ENCODE results near the gene ACER2. TPM values are rescaled to one million over a fixed set of nuclear protein-coding genes. Genes with fewer than 3 reads are reported as not detected.
"Not testable (repeated sequence)": the region's sequence is repeated elsewhere in the genome, so short reads cannot be mapped to it uniquely, and the experiment has no call there.

ACER2 gene
- polyA plus RNA-seq (2012; ENCODE audit: insufficient read depth, insufficient read length): 1.4 TPM

- H3K4me3 ChIP-seq (ENCODE audit: low read length): peak within 1 kb of the TSS; percentile 89
- peak; percentile 88 for DNase-seq (ENCODE audit: low read depth, low spot score)
Observed at GRCh38 chr9:19408693-19409400, at the start of gene ACER2. TSS of gene ACER2 (plus strand) at chr9:19409009. CDS start at chr9:19409085, 76 bp downstream.

GRCh38 chr9:19369107-19369506 is 39.7 kb upstream of the ACER2 start:
- DNase-seq (ENCODE audit: low read depth, low spot score): no peak
- no peak overlapping the region for H3K4me3 ChIP-seq (ENCODE audit: low read length)

- no peak for DNase-seq (ENCODE audit: low read depth, low spot score)
- no peak overlapping the region for H3K4me3 ChIP-seq (ENCODE audit: low read length)
Observed at GRCh38 chr9:19371942-19372341, 36.9 kb upstream of the ACER2 start.

GRCh38 chr9:19372567-19372966 is 36.2 kb upstream of the ACER2 start:
- DNase-seq (ENCODE audit: low read depth, low spot score): no peak
- no peak overlapping the region for H3K4me3 ChIP-seq (ENCODE audit: low read length)

- H3K4me3 ChIP-seq (ENCODE audit: low read length): no peak overlapping the region
- no peak for DNase-seq (ENCODE audit: low read depth, low spot score)
Observed at GRCh38 chr9:19373527-19373926, 35.3 kb upstream of the ACER2 start.

DNA sequence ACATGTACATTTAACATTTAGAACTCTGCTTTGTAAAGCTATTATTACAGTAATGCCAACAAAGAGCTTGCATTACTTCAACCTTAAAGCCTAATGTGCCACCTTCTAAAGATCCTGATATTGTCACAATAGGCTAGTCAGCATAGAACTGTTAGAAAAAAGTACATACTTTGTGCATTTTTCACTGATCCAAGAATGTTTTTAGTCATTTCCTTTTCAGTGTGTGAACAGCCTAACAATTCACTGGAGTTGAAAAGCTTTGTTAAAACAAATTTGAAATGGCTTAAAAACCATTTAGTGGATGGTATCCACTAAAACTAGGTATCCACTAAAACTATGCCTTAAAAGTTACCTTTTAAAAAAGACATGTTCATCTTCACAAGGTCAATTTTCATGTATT is 33.3 kb upstream of the ACER2 start:
- no peak overlapping the region for H3K4me3 ChIP-seq (ENCODE audit: low read length)
- no peak for DNase-seq (ENCODE audit: low read depth, low spot score)

GRCh38 chr9:19376931-19377330 is 31.9 kb upstream of the ACER2 start:
- H3K4me3 ChIP-seq (ENCODE audit: low read length): no peak overlapping the region
- DNase-seq (ENCODE audit: low read depth, low spot score): no peak

DNA sequence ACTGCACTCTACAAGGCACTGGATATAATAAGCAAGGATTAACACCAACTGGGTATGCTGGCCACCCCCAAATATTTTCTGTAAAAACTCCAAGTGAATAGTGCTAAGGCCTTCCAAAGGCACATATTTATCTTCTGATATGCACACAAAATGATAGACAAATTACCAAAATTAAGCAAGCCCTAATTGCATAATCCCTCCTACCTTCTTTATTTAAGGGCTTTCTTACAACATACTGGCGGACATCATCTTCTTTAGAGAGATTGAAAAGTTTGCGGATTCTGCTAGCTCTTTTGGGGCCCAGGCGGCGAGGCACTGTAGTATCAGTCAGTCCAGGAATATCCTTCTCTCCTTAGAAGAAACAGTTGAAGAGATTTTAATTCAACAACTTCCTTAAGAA is 30.6 kb upstream of the ACER2 start:
- peak overlapping the region; percentile 98 for H3K4me3 ChIP-seq (ENCODE audit: low read length)
- no peak for DNase-seq (ENCODE audit: low read depth, low spot score)

DNA sequence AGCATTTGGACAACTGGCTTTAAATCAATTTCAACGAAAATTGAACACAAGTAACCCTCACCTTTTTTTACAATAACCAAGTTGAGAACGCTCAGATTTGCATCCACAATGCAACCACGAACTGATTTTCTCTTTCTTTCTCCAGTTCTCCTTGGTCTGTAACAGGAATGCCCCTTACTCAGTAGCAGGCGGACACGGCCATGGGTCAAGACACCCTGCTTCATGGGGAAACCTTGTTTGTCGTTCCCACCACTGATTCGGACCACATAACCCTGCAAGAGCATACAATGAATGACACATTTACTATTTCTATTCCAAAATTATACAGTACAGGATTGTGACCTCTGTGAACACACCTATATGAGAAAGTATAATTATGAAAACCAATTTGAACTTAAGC is 30.2 kb upstream of the ACER2 start:
- H3K4me3 ChIP-seq (ENCODE audit: low read length): peak overlapping the region; percentile 98
- DNase-seq (ENCODE audit: low read depth, low spot score): no peak

- peak overlapping the region; percentile 98 for H3K4me3 ChIP-seq (ENCODE audit: low read length)
- DNase-seq (ENCODE audit: low read depth, low spot score): no peak
Observed at GRCh38 chr9:19379283-19379682, 29.5 kb upstream of the ACER2 start.

DNA sequence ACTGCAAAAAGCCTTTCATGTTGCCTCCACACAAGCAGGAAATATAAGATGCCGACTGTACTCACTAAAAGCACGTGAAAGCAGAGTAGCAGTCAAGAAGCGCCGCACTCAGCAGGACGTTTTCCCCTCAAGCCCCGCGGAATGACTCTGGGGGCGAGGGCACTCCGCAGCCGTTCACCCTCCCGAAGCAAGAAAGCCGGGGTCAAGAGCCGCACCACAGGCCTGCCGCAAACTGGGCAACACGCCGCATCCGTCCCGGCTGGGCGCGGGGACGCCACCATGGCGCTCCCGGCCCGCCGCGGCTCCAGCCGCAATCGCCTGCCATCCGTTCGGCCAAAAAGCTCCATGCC is 29.1 kb upstream of the ACER2 start:
- DNase-seq (ENCODE audit: low read depth, low spot score): no peak
- H3K4me3 ChIP-seq (ENCODE audit: low read length): peak overlapping the region; percentile 98

GRCh38 chr9:19380826-19381075 is 28.1 kb upstream of the ACER2 start:
- no peak for DNase-seq (ENCODE audit: low read depth, low spot score)
- H3K4me3 ChIP-seq (ENCODE audit: low read length): peak overlapping the region; percentile 98

DNA sequence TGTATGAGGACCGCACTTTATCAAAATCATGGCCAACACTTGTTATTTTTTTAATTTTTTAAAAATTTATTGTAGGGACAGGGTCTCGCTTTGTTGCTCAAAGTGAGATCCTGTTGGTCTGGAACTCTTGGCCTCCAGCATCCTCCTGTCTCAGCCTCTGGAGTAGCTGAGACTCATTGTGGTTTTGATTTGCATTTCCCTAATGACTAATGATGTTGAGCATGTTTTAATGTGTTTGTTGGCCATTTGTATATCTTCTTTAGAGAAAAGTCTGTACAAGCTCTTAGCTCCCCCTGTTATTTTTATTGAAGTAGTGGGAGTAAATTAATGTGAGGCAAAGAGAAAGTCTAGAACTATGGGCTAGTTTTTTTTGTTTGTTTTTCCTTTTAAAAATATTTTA is 27.2 kb upstream of the ACER2 start:
- DNase-seq (ENCODE audit: low read depth, low spot score): no peak
- no peak overlapping the region for H3K4me3 ChIP-seq (ENCODE audit: low read length)

- H3K4me3 ChIP-seq (ENCODE audit: low read length); DNase-seq (ENCODE audit: low read depth, low spot score): not testable (repeated sequence)
Observed at GRCh38 chr9:19385212-19385611, 23.6 kb upstream of the ACER2 start.

DNA sequence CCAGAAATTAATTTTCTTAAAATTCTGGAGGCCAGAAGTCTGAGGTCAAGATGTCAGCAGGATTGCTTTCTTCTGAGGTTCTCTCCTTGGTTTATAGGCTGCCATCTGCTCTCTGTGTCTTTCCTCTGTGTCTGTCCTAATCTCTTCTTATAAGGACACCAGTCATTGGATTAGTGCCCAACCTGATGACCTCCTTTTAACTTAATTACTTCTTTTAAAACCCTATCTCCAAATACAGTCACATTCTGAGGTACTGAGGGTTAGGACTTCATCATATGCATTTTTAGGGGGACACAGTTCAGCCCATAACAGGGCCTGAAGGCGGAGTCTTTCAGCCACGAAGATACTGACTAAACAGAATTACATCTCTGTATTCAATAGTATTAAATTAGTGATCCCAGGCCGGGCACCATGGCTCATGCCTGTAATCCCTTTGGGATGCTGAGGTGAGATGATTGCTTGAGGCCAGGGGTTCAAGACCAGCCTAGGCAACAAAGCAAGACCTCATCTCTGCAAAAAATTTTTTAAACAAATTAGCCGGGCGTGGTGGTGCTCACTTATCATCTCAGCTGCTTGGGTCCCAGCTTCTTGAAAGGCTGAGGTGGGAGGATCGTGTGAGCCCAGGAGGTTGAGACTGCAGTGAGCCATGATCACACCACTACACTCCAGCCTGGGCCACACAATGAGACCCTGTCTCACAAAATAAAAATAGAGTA is 22.9 kb upstream of the ACER2 start:
- no peak overlapping the region for H3K4me3 ChIP-seq (ENCODE audit: low read length)
- no peak for DNase-seq (ENCODE audit: low read depth, low spot score)

DNA sequence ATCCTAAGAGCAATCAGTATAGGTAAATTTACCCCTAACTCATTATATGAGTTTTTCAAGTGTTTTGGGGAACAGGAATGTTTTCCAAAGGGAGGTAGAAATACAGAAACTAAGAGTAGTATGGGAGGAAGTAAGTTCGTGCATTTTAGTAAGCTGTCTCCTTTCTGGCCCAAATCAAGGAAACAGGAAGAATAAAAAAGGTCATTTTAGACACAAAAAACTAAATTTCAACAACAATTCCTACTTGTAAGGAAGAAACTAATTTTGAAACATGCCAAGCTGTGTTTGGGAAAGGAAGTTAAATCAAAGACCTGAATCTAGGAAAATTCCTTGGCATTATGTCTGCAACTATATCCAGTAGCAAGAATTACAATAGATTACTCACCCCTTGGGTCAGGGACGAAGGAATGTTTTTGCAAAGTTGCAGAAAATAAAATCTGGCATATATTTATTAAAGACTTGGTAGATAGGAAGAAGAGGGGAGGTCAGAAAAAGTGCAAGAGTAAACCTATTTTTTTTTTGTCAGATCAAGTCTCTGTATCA is 22.2 kb upstream of the ACER2 start:
- no peak overlapping the region for H3K4me3 ChIP-seq (ENCODE audit: low read length)
- DNase-seq (ENCODE audit: low read depth, low spot score): no peak

GRCh38 chr9:19387317-19387716 is 21.5 kb upstream of the ACER2 start:
- DNase-seq (ENCODE audit: low read depth, low spot score): no peak
- no peak overlapping the region for H3K4me3 ChIP-seq (ENCODE audit: low read length)

- not testable (repeated sequence) for H3K4me3 ChIP-seq (ENCODE audit: low read length); DNase-seq (ENCODE audit: low read depth, low spot score)
Observed at GRCh38 chr9:19389539-19389938, 19.3 kb upstream of the ACER2 start.

DNA sequence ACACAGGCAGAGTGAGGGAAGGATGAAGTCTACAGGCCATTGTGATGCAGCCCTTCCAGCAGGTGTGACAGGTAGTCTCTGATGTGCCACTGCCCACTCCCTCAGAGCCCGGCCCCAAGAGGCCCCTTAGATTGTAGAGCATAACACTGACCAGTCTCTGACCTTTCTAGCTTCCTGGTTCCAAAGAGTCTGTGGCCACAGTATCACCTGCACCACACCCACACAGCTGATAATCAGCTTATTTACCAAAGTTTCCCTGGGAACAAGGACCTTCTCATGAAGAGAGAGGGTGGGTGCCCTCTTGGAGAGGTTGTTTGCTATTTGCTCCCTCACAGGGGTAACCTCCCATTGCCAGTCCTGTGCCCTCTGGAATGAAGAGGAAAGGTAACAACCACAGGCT is 11.0 kb upstream of the ACER2 start:
- no peak for DNase-seq (ENCODE audit: low read depth, low spot score)
- H3K4me3 ChIP-seq (ENCODE audit: low read length): no peak overlapping the region

DNA sequence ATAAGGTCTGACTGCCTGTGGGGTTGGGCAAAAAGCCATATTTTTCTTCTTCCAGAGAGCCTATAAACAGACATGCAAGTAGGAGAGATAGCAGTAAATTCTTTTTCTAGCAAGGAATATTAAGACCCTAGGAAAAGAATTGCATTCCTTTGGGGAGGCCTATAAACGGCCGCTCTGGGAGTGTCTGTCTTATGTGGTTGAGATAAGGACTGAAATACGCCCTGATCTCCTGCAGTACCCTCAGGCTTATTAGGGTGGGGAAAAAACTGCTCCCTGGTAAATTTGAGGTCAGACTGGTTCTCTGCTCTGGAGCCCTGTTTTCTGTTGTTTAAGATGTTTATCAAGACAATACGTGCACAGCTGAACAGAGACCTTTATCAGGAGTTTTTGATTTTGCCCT is 5.6 kb upstream of the ACER2 start:
- DNase-seq (ENCODE audit: low read depth, low spot score); H3K4me3 ChIP-seq (ENCODE audit: low read length): not testable (repeated sequence)
